ENCODE data around the gene ETNK1.
A peak's percentile ranks its signal among the peaks of the same experiment; 100 is the strongest.

The ETNK1 gene

GRCh38 chr12:22729957-22730443 lies 105.0 kb downstream of the ETNK1 start:
- no peak for DNase-seq
- ATAC-seq = peak; percentile 37
- H3K9me3 Mint-ChIP-seq = no peaks in the 10 kb centered on the region
- H3K4me3 Mint-ChIP-seq = no peak overlapping the region
- no peaks in the 10 kb centered on the region for H3K27me3 Mint-ChIP-seq
- H3K27ac Mint-ChIP-seq = no peak overlapping the region
- H3K4me1 Mint-ChIP-seq = no peaks in the 10 kb centered on the region

DNA sequence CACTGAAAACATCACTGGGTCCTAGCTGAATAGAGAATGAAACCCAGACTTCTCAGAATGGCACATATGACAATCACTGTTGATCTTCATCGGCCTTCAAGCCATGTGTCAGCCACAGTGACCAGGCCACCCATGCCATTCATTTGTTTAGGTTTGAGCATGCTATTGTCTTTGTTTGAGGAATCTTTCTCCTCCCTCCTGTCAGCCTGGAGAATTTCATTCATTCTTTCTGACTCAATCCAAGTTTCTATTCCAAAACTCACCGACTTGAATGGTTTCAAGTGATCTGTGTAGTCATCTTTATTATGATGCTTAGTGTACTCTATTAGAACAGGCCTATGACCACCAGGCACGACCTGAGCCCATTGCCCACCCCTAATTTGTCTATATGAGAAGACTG lies 106.3 kb downstream of the ETNK1 start:
- Mint-ChIP-seq H3K4me3 (no peak overlapping the region), H3K9me3 (no peaks in the 10 kb centered on the region), H3K27me3 (no peaks in the 10 kb centered on the region), H3K4me1 (no peaks in the 10 kb centered on the region), H3K27ac (no peak overlapping the region)
- ATAC-seq = no peak
- DNase-seq = no peak

DNA sequence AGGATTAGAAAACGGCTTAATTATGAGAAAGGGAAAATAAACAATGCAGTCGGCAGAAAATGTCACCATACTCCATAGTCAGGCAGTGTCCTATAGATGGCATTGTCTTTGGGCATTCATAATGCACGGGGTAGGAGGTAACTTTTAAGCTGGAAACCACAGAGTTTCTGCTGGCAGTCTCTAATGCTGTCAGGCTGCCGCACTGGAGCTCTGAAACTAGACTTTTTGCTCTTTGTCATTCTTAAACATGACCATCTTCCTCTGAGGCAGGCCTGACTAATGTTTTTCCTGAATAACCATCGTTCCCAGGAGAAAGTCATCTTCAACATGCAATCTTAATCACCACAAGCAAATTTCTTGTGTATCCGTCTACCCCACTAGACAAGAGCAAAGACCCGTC lies 108.8 kb downstream of the ETNK1 start:
- ATAC-seq (no peak), DNase-seq (no peak)
- Mint-ChIP-seq H3K9me3 (no peaks in the 10 kb centered on the region), H3K4me3 (no peak overlapping the region), H3K4me1 (no peaks in the 10 kb centered on the region), H3K27ac (no peak overlapping the region), H3K27me3 (no peaks in the 10 kb centered on the region)

- Mint-ChIP-seq H3K9me3 (no peaks in the 10 kb centered on the region), H3K27ac (no peak overlapping the region), H3K4me1 (no peaks in the 10 kb centered on the region), H3K27me3 (no peaks in the 10 kb centered on the region), H3K4me3 (no peak overlapping the region)
- DNase-seq = no peak
- ATAC-seq = no peak
Observed at GRCh38 chr12:22738945-22739344, 114.0 kb downstream of the ETNK1 start.
